HepG2 (cell line): ENCODE measurements around the gene GNAI2. TPM values are rescaled to one million over a fixed set of nuclear protein-coding genes. Genes with fewer than 3 reads are reported as not detected.
A peak's percentile ranks its signal among the peaks of the same experiment; 100 is the strongest.

Experiments
- ASH2L ChIP-seq: fragments of 300-600, 200-600 bp; sonication (generic); IDR thresholded peaks from 2 replicates; pipeline ENCODE4 v1.7.0; 2017; ENCODE audit warnings: low read depth, mild to moderate bottlenecking, moderate library complexity, mixed read lengths, low read length; ENCODE audit not compliant: insufficient read length
- JUNB ChIP-seq: sonication (generic); formaldehyde crosslinking; IDR thresholded peaks from 2 replicates; pipeline ENCODE4 v1.8.0; 2022; ENCODE audit warnings: missing genetic modification reagents, mild to moderate bottlenecking, borderline replicate concordance
- MTF2 ChIP-seq: sonication (generic); formaldehyde crosslinking; IDR thresholded peaks from 2 replicates; pipeline ENCODE4 v1.5.0; 2020; ENCODE audit warnings: missing genetic modification reagents, borderline replicate concordance
- NFE2L1 ChIP-seq: sonication (generic); formaldehyde crosslinking; IDR thresholded peaks from 2 replicates; pipeline ENCODE4 v1.4.0; 2020; ENCODE audit warnings: missing genetic modification reagents, mild to moderate bottlenecking, borderline replicate concordance
- XRCC5 ChIP-seq: fragments of 200-400 bp; formaldehyde crosslinking; optimal IDR thresholded peaks from 2 replicates; pipeline ENCODE3; 2017; ENCODE audit warnings: mild to moderate bottlenecking, low read length
- ZFP62 ChIP-seq: sonication (generic); formaldehyde crosslinking; IDR thresholded peaks from 2 replicates; pipeline ENCODE4 v1.4.0; 2020; ENCODE audit warnings: missing genetic modification reagents
- ZNF160 ChIP-seq: sonication (generic); formaldehyde crosslinking; IDR thresholded peaks from 2 replicates; pipeline ENCODE4 v1.8.0; 2022; ENCODE audit warnings: mild to moderate bottlenecking, inconsistent platforms, missing genetic modification reagents
- ZNF510 ChIP-seq: sonication (generic); formaldehyde crosslinking; IDR thresholded peaks from 2 replicates; pipeline ENCODE4 v1.4.0; 2020; ENCODE audit warnings: low read depth, mild to moderate bottlenecking, missing genetic modification reagents
- ZNF543 ChIP-seq: sonication (generic); formaldehyde crosslinking; IDR thresholded peaks from 2 replicates; pipeline ENCODE4 v1.4.0; 2020; ENCODE audit warnings: mild to moderate bottlenecking, missing genetic modification reagents
- ZSCAN9 ChIP-seq: IDR thresholded peaks from 2 replicates; pipeline ENCODE4 v1.6.1; 2016; ENCODE audit warnings: borderline replicate concordance
- polyA plus RNA-seq, 8 experiments: library from polyadenylated mRNA; depleted of rRNA in 3 of 8; stranded (reverse) in 7 of 8; unstranded in 1 of 8; fragments of >200 nt; fragmentation: Illumina TruSeq in 4 of 8; extraction: Trizol in 4 of 8; gene quantifications; 2 replicates each; pipeline versions ENCODE4 v1.2.1 to v1.2.3, GENCODE V29; 2011 to 2016; ENCODE audit warnings: low read depth in 4 of 8, missing spikeins in 1 of 8, mixed read lengths in 1 of 8; ENCODE audit not compliant: insufficient read depth in 1 of 8
- total RNA-seq, 5 experiments: library from RNA; depleted of rRNA; stranded (reverse); fragments of >200 nt; fragmentation: Illumina TruSeq; extraction: Trizol; gene quantifications; 2 replicates each; pipeline ENCODE4 v1.2.3, GENCODE V29; 2016; ENCODE audit warnings: low read depth in 1 of 5
- TF ChIP-seq, protein P1 (sequence below): sonication (generic); formaldehyde crosslinking; IDR thresholded peaks from 2 replicates; pipeline ENCODE4 v1.5.0; 2020; ENCODE audit warnings: mild to moderate bottlenecking, missing genetic modification reagents
- TF ChIP-seq, protein P2 (sequence below): sonication (generic); formaldehyde crosslinking; IDR thresholded peaks from 2 replicates; pipeline ENCODE4 v1.4.0; 2020; ENCODE audit warnings: missing genetic modification reagents, mild to moderate bottlenecking, borderline replicate concordance
- TF ChIP-seq, protein P3 (sequence below): IDR thresholded peaks from 2 replicates; pipeline ENCODE4 v1.6.1; 2016; ENCODE audit warnings: mild to moderate bottlenecking, missing biosample characterization, missing genetic modification reagents
- TF ChIP-seq, protein P4 (sequence below): sonication (generic); formaldehyde crosslinking; IDR thresholded peaks from 2 replicates; pipeline ENCODE4 v1.4.0; 2020; ENCODE audit warnings: mild to moderate bottlenecking, missing genetic modification reagents
- TF ChIP-seq, protein P5 (sequence below): sonication (generic); formaldehyde crosslinking; IDR thresholded peaks from 2 replicates; pipeline ENCODE4 v1.8.0; 2022; ENCODE audit warnings: mild to moderate bottlenecking, missing genetic modification reagents, borderline replicate concordance
- TF ChIP-seq, protein P6 (sequence below): sonication (generic); formaldehyde crosslinking; IDR thresholded peaks from 2 replicates; pipeline ENCODE4 v1.4.0; 2020; ENCODE audit warnings: missing genetic modification reagents
- TF ChIP-seq, protein P7 (sequence below): sonication (generic); formaldehyde crosslinking; IDR thresholded peaks from 2 replicates; pipeline ENCODE4 v1.4.0; 2020; ENCODE audit warnings: missing genetic modification reagents, borderline replicate concordance

The GNAI2 gene
- total and polyA plus RNA-seq, 2 of the 13 experiments (the other 11 are each of a cell fraction or from before 2014, with no cell fraction given), result 51.1 to 66.2 TPM

DNA sequence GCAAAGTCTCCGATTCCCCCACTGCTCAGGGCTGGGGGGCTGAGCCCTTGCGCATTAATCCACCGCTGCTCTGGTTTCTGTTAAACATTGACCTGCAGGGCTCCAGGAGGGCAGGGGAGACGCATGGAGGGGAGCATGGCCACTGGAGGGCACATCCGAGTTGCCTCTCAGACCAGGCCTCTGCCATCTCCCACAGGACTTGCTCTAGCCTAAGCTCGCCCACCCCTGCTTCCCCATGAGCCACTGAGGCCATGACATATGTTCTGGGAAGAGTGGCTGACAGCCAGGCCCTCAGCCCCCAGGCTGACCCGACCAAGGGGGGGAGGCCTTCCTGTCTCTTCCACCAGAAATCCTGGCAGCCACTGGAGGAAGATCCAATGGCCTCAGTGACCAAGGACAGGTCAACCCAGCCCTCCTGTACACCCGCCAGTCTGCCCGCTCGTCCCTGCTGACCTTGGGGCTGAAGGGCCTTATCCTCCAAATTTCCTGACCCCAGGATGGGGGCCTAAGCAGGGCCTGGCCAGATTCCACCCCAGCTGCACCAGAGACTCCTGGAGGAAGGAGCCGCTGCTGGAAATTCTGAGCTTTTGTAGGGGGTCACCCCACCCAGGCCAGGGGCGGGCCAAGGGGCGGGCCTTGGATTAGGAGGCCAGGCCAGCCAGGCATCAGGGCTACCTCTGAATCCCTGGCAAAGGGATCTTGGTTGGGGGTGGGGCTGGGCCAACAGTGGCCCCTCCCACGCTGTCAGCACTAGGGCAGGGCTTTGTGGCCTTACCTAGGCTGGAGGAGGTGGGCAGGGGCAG, 67.2 kb downstream of the GNAI2 start, which contains the start of gene HYAL1 (continued):
- TF ChIP-seq, protein P1, sequence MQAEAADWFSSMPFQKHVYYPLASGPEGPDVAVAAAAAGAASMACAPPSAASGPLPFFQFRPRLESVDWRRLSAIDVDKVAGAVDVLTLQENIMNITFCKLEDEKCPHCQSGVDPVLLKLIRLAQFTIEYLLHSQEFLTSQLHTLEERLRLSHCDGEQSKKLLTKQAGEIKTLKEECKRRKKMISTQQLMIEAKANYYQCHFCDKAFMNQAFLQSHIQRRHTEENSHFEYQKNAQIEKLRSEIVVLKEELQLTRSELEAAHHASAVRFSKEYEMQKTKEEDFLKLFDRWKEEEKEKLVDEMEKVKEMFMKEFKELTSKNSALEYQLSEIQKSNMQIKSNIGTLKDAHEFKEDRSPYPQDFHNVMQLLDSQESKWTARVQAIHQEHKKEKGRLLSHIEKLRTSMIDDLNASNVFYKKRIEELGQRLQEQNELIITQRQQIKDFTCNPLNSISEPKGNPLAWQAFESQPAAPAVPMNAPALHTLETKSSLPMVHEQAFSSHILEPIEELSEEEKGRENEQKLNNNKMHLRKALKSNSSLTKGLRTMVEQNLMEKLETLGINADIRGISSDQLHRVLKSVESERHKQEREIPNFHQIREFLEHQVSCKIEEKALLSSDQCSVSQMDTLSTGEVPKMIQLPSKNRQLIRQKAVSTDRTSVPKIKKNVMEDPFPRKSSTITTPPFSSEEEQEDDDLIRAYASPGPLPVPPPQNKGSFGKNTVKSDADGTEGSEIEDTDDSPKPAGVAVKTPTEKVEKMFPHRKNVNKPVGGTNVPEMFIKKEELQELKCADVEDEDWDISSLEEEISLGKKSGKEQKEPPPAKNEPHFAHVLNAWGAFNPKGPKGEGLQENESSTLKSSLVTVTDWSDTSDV, result no peak
- TF ChIP-seq, protein P2, sequence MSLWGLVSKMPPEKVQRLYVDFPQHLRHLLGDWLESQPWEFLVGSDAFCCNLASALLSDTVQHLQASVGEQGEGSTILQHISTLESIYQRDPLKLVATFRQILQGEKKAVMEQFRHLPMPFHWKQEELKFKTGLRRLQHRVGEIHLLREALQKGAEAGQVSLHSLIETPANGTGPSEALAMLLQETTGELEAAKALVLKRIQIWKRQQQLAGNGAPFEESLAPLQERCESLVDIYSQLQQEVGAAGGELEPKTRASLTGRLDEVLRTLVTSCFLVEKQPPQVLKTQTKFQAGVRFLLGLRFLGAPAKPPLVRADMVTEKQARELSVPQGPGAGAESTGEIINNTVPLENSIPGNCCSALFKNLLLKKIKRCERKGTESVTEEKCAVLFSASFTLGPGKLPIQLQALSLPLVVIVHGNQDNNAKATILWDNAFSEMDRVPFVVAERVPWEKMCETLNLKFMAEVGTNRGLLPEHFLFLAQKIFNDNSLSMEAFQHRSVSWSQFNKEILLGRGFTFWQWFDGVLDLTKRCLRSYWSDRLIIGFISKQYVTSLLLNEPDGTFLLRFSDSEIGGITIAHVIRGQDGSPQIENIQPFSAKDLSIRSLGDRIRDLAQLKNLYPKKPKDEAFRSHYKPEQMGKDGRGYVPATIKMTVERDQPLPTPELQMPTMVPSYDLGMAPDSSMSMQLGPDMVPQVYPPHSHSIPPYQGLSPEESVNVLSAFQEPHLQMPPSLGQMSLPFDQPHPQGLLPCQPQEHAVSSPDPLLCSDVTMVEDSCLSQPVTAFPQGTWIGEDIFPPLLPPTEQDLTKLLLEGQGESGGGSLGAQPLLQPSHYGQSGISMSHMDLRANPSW (CRISPR knock-in tag), result peak; percentile 82; the same call in 1 of the 2 replicates
- TF ChIP-seq, protein P3, sequence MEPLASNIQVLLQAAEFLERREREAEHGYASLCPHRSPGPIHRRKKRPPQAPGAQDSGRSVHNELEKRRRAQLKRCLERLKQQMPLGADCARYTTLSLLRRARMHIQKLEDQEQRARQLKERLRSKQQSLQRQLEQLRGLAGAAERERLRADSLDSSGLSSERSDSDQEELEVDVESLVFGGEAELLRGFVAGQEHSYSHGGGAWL, result peak; percentile 88
- TF ChIP-seq JUNB (no peak), ASH2L (peak; percentile 62), ZFP62 (CRISPR knock-in tag) (no peak), ZNF543 (CRISPR knock-in tag) (peak; percentile 65; the same call in 1 of the 2 replicates), ZNF160 (peak; percentile 82; the same call in 1 of the 2 replicates), NFE2L1 (CRISPR knock-in tag) (no peak), ZSCAN9 (CRISPR knock-in tag) (peak; percentile 80; the same call in 1 of the 2 replicates), XRCC5 (peak; percentile 36), ZNF510 (CRISPR knock-in tag) (peak; percentile 20; the same call in 1 of the 2 replicates), MTF2 (CRISPR knock-in tag) (no peak; the same call in 1 of the 2 replicates)
- TF ChIP-seq, protein P4, sequence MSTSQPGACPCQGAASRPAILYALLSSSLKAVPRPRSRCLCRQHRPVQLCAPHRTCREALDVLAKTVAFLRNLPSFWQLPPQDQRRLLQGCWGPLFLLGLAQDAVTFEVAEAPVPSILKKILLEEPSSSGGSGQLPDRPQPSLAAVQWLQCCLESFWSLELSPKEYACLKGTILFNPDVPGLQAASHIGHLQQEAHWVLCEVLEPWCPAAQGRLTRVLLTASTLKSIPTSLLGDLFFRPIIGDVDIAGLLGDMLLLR (CRISPR knock-in tag), result peak; percentile 88
- TF ChIP-seq, protein P5, sequence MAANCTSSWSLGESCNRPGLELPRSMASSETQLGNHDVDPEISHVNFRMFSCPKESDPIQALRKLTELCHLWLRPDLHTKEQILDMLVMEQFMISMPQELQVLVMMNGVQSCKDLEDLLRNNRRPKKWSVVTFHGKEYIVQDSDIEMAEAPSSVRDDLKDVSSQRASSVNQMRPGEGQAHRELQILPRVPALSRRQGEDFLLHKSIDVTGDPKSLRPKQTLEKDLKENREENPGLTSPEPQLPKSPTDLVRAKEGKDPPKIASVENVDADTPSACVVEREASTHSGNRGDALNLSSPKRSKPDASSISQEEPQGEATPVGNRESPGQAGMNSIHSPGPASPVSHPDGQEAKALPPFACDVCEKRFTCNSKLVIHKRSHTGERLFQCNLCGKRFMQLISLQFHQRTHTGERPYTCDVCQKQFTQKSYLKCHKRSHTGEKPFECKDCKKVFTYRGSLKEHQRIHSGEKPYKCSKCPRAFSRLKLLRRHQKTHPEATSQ (CRISPR knock-in tag), result peak; percentile 85; the same call in 1 of the 2 replicates
- TF ChIP-seq, protein P6, sequence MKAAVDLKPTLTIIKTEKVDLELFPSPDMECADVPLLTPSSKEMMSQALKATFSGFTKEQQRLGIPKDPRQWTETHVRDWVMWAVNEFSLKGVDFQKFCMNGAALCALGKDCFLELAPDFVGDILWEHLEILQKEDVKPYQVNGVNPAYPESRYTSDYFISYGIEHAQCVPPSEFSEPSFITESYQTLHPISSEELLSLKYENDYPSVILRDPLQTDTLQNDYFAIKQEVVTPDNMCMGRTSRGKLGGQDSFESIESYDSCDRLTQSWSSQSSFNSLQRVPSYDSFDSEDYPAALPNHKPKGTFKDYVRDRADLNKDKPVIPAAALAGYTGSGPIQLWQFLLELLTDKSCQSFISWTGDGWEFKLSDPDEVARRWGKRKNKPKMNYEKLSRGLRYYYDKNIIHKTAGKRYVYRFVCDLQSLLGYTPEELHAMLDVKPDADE, result no peak
- TF ChIP-seq, protein P7, sequence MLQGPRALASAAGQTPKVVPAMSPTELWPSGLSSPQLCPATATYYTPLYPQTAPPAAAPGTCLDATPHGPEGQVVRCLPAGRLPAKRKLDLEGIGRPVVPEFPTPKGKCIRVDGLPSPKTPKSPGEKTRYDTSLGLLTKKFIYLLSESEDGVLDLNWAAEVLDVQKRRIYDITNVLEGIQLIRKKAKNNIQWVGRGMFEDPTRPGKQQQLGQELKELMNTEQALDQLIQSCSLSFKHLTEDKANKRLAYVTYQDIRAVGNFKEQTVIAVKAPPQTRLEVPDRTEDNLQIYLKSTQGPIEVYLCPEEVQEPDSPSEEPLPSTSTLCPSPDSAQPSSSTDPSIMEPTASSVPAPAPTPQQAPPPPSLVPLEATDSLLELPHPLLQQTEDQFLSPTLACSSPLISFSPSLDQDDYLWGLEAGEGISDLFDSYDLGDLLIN, result no peak
